ENCODE measurements around the gene DPYSL3.
A peak's percentile ranks its signal among the peaks of the same experiment; 100 is the strongest.

DNA sequence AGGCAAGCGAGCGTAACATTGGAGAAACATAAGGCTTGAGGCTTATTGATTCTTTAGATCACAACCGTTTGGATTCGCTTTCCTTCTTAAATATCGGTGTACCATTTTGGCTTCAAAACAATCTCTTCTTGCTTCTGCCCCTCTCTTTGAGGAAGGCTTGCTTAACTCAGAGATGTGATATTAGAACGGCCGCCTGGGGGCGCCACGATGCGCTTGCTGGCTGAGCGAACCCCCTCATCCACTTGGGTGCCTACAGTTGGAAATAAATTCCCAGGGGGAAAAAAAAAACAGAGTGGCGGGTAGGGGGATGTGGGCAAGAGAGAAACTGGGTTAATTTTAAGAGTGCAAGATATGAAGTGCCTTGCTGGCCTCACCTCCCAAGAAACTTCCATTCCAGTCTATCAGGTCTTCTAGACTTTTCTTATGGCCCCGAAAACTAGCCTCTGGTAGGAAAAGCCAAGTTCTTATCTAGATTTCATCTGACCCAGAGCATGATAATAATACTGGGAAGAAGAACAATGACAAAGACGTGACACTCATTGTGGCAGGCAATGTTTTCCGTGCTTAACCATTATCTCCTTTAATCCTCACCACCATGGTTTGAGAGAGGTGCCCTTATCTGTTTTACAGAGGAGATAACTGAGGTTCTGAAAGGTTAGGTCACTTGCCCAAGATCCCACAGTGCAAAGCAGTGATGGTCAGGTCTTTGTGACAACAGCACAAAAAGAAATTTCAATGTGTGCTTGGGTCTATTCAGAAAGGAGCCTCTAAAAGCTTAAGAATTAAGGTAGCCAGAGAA lies 115.8 kb downstream of the DPYSL3 start:
- TF ChIP-seq CTCF (IDR thresholded peaks at IDR 0.05): peak in 3 of 4 experiments; percentile 31 to 46 (median 38)
- TF ChIP-seq POLR2A (IDR thresholded peaks at IDR 0.05): no peak
- TF ChIP-seq EP300 (IDR thresholded peaks at IDR 0.05): no peak
- TF ChIP-seq POLR2AphosphoS5 (IDR thresholded peaks at IDR 0.05): no peak

All from gastroesophageal sphincter (tissue), 3 donors.